Activated CD4-positive, alpha-beta T cell treated with anti-CD3 and anti-CD28 coated beads, Interleukin-2, amount 50 U/mL, for 16 hours (primary cell): ENCODE data around the gene TNRC6A.
"Not testable (repeated sequence)": the region's sequence is repeated elsewhere in the genome, so short reads cannot be mapped to it uniquely, and the experiment has no call there.

Source experiments
- DNase-seq: peaks from one replicate; pipeline ENCODE4 v3.0.0-alpha.2; 2020

The TNRC6A gene

GRCh38 chr16:24820522-24820921 is 91.1 kb downstream of the TNRC6A start:
- no peak for DNase-seq

- no peak for DNase-seq
These were observed 91.7 kb downstream of the TNRC6A start for GRCh38 chr16:24821129-24821528.

GRCh38 chr16:24822542-24822941 is 93.1 kb downstream of the TNRC6A start:
- no peak for DNase-seq

GRCh38 chr16:24822974-24823373 is 93.5 kb downstream of the TNRC6A start:
- no peak for DNase-seq

GRCh38 chr16:24825696-24826095 is 96.2 kb downstream of the TNRC6A start:
- DNase-seq = no peak

- DNase-seq = no peak
These were observed 96.7 kb downstream of the TNRC6A start for GRCh38 chr16:24826096-24826690.

- no peak for DNase-seq
These were observed 97.5 kb downstream of the TNRC6A start for GRCh38 chr16:24826817-24827566.

GRCh38 chr16:24829153-24829552 is 99.7 kb downstream of the TNRC6A start:
- no peak for DNase-seq

GRCh38 chr16:24833352-24833751 is 103.9 kb downstream of the TNRC6A start:
- no peak for DNase-seq

- no peak for DNase-seq
These were observed 105.2 kb downstream of the TNRC6A start for GRCh38 chr16:24834459-24835335.

- DNase-seq = no peak
These were observed 107.4 kb downstream of the TNRC6A start for GRCh38 chr16:24836836-24837235.

- DNase-seq = no peak
These were observed 108.5 kb downstream of the TNRC6A start for GRCh38 chr16:24837969-24838368.

- no peak for DNase-seq
These were observed 109.3 kb downstream of the TNRC6A start for GRCh38 chr16:24838554-24839266.

- no peak for DNase-seq
These were observed 110.0 kb downstream of the TNRC6A start for GRCh38 chr16:24839347-24839972.

- DNase-seq = no peak
These were observed 111.8 kb downstream of the TNRC6A start for GRCh38 chr16:24841291-24841690.

GRCh38 chr16:24844101-24845030 is 114.9 kb downstream of the TNRC6A start:
- DNase-seq = peak; percentile 52

- DNase-seq = not testable (repeated sequence)
These were observed 115.5 kb downstream of the TNRC6A start for GRCh38 chr16:24845031-24845365.

- no peak for DNase-seq
These were observed 116.5 kb downstream of the TNRC6A start, which contains the start of gene SLC5A11 for GRCh38 chr16:24845726-24846547. SLC5A11 (plus strand) TSS chr16:24845963; CDS start chr16:24858644, 12,681 bp downstream.

GRCh38 chr16:24846548-24847357 is 117.3 kb downstream of the TNRC6A start:
- DNase-seq = no peak

GRCh38 chr16:24847358-24847664 is 117.9 kb downstream of the TNRC6A start:
- no peak for DNase-seq
